Muscle layer of colon (tissue), 2 donors: ENCODE measurements around the gene ZDHHC8.

Experiments
- H3K27ac ChIP-seq: one replicate; pipeline ENCODE4 v1.7.0; 2013; ENCODE audit warnings: low read depth, mild to moderate bottlenecking, low read length, moderate library complexity
- H3K27me3 ChIP-seq, 2 donors: one replicate each; pipeline ENCODE4 v1.7.0; 2013; ENCODE audit warnings: low read length in 2 of 2, mild to moderate bottlenecking in 2 of 2; ENCODE audit not compliant: insufficient read depth in 2 of 2, control insufficient read depth in 1 of 2
- H3K36me3 ChIP-seq: one replicate; pipeline ENCODE4 v1.7.0; 2013; ENCODE audit warnings: mild to moderate bottlenecking, low read length; ENCODE audit not compliant: insufficient read depth
- H3K4me1 ChIP-seq: one replicate; pipeline ENCODE4 v1.7.0; 2013; ENCODE audit warnings: mild to moderate bottlenecking, low read length; ENCODE audit not compliant: insufficient read depth
- H3K4me3 ChIP-seq, 2 donors: one replicate each; pipeline ENCODE4 v1.7.0; 2013; ENCODE audit warnings: low read length in 2 of 2, low read depth in 1 of 2, mild to moderate bottlenecking in 1 of 2, moderate library complexity in 1 of 2
- H3K9ac ChIP-seq: one replicate; pipeline ENCODE4 v1.7.0; 2013; ENCODE audit warnings: low read length
- H3K9me3 ChIP-seq: one replicate; pipeline ENCODE4 v1.7.0; 2013; ENCODE audit warnings: mild to moderate bottlenecking, low read length
- donor health status: abdominal sarcoma.
- donor health status: Adenocarcinoma of cecum.

The ZDHHC8 gene

GRCh38 chr22:20143883-20144665 is 12.5 kb downstream of the ZDHHC8 start:
- H3K9ac ChIP-seq: no peak overlapping the region
- no peak overlapping the region for H3K4me3 ChIP-seq
- no peaks in the 10 kb centered on the region for H3K4me1 ChIP-seq
- no peaks in the 10 kb centered on the region for H3K27me3 ChIP-seq
- H3K36me3 ChIP-seq: no peaks in the 10 kb centered on the region
- no peaks in the 10 kb centered on the region for H3K9me3 ChIP-seq
- no peak overlapping the region for H3K27ac ChIP-seq

- Histone ChIP-seq H3K27ac (no peak overlapping the region), H3K9me3 (no peaks in the 10 kb centered on the region), H3K4me3 (no peak overlapping the region), H3K9ac (no peak overlapping the region), H3K27me3 (no peaks in the 10 kb centered on the region), H3K36me3 (no peaks in the 10 kb centered on the region), H3K4me1 (no peaks in the 10 kb centered on the region)
Observed at GRCh38 chr22:20145206-20145831, 13.7 kb downstream of the ZDHHC8 start.

GRCh38 chr22:20145832-20146223 is 14.2 kb downstream of the ZDHHC8 start:
- no peaks in the 10 kb centered on the region for H3K36me3 ChIP-seq

GRCh38 chr22:20146777-20147176 is 15.2 kb downstream of the ZDHHC8 start:
- Histone ChIP-seq H3K9me3 (no peaks in the 10 kb centered on the region), H3K9ac (no peak overlapping the region), H3K4me1 (no peaks in the 10 kb centered on the region), H3K4me3 (no peak overlapping the region), H3K27me3 (no peaks in the 10 kb centered on the region), H3K36me3 (no peaks in the 10 kb centered on the region), H3K27ac (no peak overlapping the region)

More at GRCh38 chr22:20145832-20146223, 14.2 kb downstream of the ZDHHC8 start:
- Histone ChIP-seq H3K9me3 (no peaks in the 10 kb centered on the region), H3K27ac (no peak overlapping the region), H3K4me1 (no peaks in the 10 kb centered on the region), H3K4me3 (no peak overlapping the region), H3K27me3 (no peaks in the 10 kb centered on the region), H3K9ac (no peak overlapping the region)

GRCh38 chr22:20147237-20147988 is 15.8 kb downstream of the ZDHHC8 start:
- no peak overlapping the region for H3K4me3 ChIP-seq
- no peaks in the 10 kb centered on the region for H3K9me3 ChIP-seq
- H3K9ac ChIP-seq: no peak overlapping the region
- no peak overlapping the region for H3K27ac ChIP-seq
- no peaks in the 10 kb centered on the region for H3K4me1 ChIP-seq
- no peaks in the 10 kb centered on the region for H3K36me3 ChIP-seq
- no peaks in the 10 kb centered on the region for H3K27me3 ChIP-seq

GRCh38 chr22:20148414-20148813 is 16.8 kb downstream of the ZDHHC8 start:
- Histone ChIP-seq H3K27me3 (no peaks in the 10 kb centered on the region), H3K4me3 (no peak overlapping the region), H3K27ac (no peak overlapping the region), H3K4me1 (no peaks in the 10 kb centered on the region), H3K9ac (no peak overlapping the region), H3K36me3 (no peaks in the 10 kb centered on the region), H3K9me3 (no peaks in the 10 kb centered on the region)

GRCh38 chr22:20149257-20150250 is 17.9 kb downstream of the ZDHHC8 start:
- Histone ChIP-seq H3K4me3 (no peak overlapping the region), H3K9me3 (no peaks in the 10 kb centered on the region), H3K27ac (no peak overlapping the region), H3K4me1 (no peaks in the 10 kb centered on the region), H3K9ac (no peak overlapping the region), H3K27me3 (peaks cover 0 to 6% of the 10 kb centered on the region in 2 donors), H3K36me3 (no peaks in the 10 kb centered on the region)

- H3K27me3 ChIP-seq: peaks cover 0 to 17% of the 10 kb centered on the region in 2 donors
- no peaks in the 10 kb centered on the region for H3K36me3 ChIP-seq
Observed at GRCh38 chr22:20150381-20151275, 19.0 kb downstream of the ZDHHC8 start, which contains the start of gene CCDC188. Gene CCDC188, minus strand, starts transcription at chr22:20151055. Its CDS starts 69 bp downstream, at chr22:20150986.

GRCh38 chr22:20151276-20151588 is 19.6 kb downstream of the ZDHHC8 start:
- Histone ChIP-seq H3K4me1 (no peaks in the 10 kb centered on the region), H3K27ac (no peak overlapping the region), H3K9ac (no peak overlapping the region), H3K9me3 (no peaks in the 10 kb centered on the region), H3K36me3 (no peaks in the 10 kb centered on the region), H3K27me3 (peaks cover 0 to 23% of the 10 kb centered on the region in 2 donors), H3K4me3 (no peak overlapping the region)

More at GRCh38 chr22:20150381-20151275, 19.0 kb downstream of the ZDHHC8 start, which contains the start of gene CCDC188:
- Histone ChIP-seq H3K4me1 (no peaks in the 10 kb centered on the region), H3K9me3 (no peaks in the 10 kb centered on the region), H3K9ac (no peak within 1 kb of the TSS), H3K4me3 (no peak within 1 kb of the TSS), H3K27ac (no peak within 1 kb of the TSS)

- Histone ChIP-seq H3K4me1 (no peaks in the 10 kb centered on the region), H3K9ac (no peak overlapping the region), H3K4me3 (no peak overlapping the region), H3K27ac (no peak overlapping the region), H3K9me3 (no peaks in the 10 kb centered on the region), H3K27me3 (peaks cover 0 to 32% of the 10 kb centered on the region in 2 donors), H3K36me3 (no peaks in the 10 kb centered on the region)
Observed at GRCh38 chr22:20152464-20152890, 20.9 kb downstream of the ZDHHC8 start.
